Sigmoid colon (tissue), 7 donors: ENCODE measurements around the gene ADAMTS2. TPM values are rescaled to one million over a fixed set of nuclear protein-coding genes. Genes with fewer than 3 reads are reported as not detected.

Experiments
- DNase-seq: peaks from one replicate; pipeline ENCODE4 v3.0.0-alpha.2; 2019
- H3K27ac ChIP-seq, 4 donors: fragments of 200-600 bp; sonication (generic); one replicate each; pipeline ENCODE4 v1.5.1; 2016 to 2019; ENCODE audit warnings: mild to moderate bottlenecking in 1 of 4
- H3K27me3 ChIP-seq, 3 donors: fragments of 200-600 bp; sonication (generic); one replicate each; pipeline ENCODE4 v1.5.1; 2019; ENCODE audit warnings: mild to moderate bottlenecking in 1 of 3
- H3K36me3 ChIP-seq, 4 donors: fragments of 200-600 bp; sonication (generic); one replicate each; pipeline ENCODE4 v1.5.1; 2016 to 2019
- H3K4me1 ChIP-seq, 4 donors: fragments of 200-600 bp; sonication (generic); one replicate each; pipeline ENCODE4 v1.5.1; 2017 to 2019
- H3K4me3 ChIP-seq, 4 donors: fragments of 200-600 bp; sonication (generic); one replicate each; pipeline ENCODE4 v1.5.1; 2017 to 2019; ENCODE audit warnings: mild to moderate bottlenecking in 2 of 4, moderate library complexity in 1 of 4
- H3K9me3 ChIP-seq, 4 donors: fragments of 200-600 bp in 3 of 4; sonication (generic) in 3 of 4; one replicate each; pipeline versions ENCODE4 v1.5.1 to v1.6.1; 2013 to 2019
- EP300 ChIP-seq, 4 donors: sonication (generic); formaldehyde crosslinking; IDR thresholded peaks; one replicate each; pipeline ENCODE4 v1.6.1; 2017; ENCODE audit warnings: antibody characterized with exemption in 4 of 4
- POLR2A ChIP-seq, 2 donors: fragments of 450-650 bp; IDR thresholded peaks; one replicate each; pipeline ENCODE4 v1.6.1; 2016; ENCODE audit warnings: antibody characterized with exemption in 2 of 2, mild to moderate bottlenecking in 2 of 2, moderate library complexity in 2 of 2
- POLR2AphosphoS5 ChIP-seq, 4 donors: sonication (generic); formaldehyde crosslinking; IDR thresholded peaks; one replicate each; pipeline ENCODE4 v1.6.1; 2017; ENCODE audit warnings: antibody characterized with exemption in 4 of 4
- WGBS, 2 donors: extraction: QIAGEN DNeasy Blood & Tissue Kit; methylation state at CpG; one replicate each; pipeline ENCODE4 v1.1.7; 2013; 5-methylcytosine and 5-hydroxymethylcytosine counted together
- intact Hi-C: fragments of 100-400 bp; cut with DNase I; formaldehyde crosslinking; loops from one replicate; pipeline ENCODE4 v1.15.1; 2023
- polyA plus RNA-seq, 3 donors: library from polyadenylated mRNA; stranded (reverse); fragments of 200-250 nt; gene quantifications; one replicate each; pipeline ENCODE4 v1.2.3, GENCODE V29; 2013
- total RNA-seq, 4 donors: library from RNA; depleted of rRNA; stranded (reverse); fragments of >200 nt; gene quantifications; one replicate each; pipeline ENCODE4 v1.1.0, GENCODE V29; 2016
- TF ChIP-seq, protein P1 (sequence below), 4 experiments: fragments of 450-650 bp in 3 of 4; fragments of 200-600 bp in 1 of 4; IDR thresholded peaks; one replicate each; pipeline ENCODE4 v1.5.1; 2016 to 2019; ENCODE audit warnings: antibody characterized with exemption in 4 of 4, mild to moderate bottlenecking in 3 of 4, moderate library complexity in 2 of 4
- donor health status: healthy with polysubstance abuse.
- donor health status: Bipolar disorder and iron deficiency.
- donor health status: healthy.

ADAMTS2 gene
- total and polyA plus RNA-seq, 7 donors, result 0.69 to 33.2 (median 9.2) TPM

- no peaks in the 10 kb centered on the region for H3K36me3 ChIP-seq
- TF ChIP-seq, protein P1, sequence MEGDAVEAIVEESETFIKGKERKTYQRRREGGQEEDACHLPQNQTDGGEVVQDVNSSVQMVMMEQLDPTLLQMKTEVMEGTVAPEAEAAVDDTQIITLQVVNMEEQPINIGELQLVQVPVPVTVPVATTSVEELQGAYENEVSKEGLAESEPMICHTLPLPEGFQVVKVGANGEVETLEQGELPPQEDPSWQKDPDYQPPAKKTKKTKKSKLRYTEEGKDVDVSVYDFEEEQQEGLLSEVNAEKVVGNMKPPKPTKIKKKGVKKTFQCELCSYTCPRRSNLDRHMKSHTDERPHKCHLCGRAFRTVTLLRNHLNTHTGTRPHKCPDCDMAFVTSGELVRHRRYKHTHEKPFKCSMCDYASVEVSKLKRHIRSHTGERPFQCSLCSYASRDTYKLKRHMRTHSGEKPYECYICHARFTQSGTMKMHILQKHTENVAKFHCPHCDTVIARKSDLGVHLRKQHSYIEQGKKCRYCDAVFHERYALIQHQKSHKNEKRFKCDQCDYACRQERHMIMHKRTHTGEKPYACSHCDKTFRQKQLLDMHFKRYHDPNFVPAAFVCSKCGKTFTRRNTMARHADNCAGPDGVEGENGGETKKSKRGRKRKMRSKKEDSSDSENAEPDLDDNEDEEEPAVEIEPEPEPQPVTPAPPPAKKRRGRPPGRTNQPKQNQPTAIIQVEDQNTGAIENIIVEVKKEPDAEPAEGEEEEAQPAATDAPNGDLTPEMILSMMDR (IDR thresholded peaks at IDR 0.05), result no peak
- TF ChIP-seq EP300 (IDR thresholded peaks at IDR 0.05) (no peak), POLR2AphosphoS5 (IDR thresholded peaks at IDR 0.05) (no peak), POLR2A (IDR thresholded peaks at IDR 0.05) (no peak)
- H3K4me3 ChIP-seq, result no peak overlapping the region
- H3K27me3 ChIP-seq, result no peaks in the 10 kb centered on the region
- WGBS, 2 donors, result 89 to 90% methylated on average over 8 of the region's 8 CpGs
- H3K27ac ChIP-seq, result no peak overlapping the region
- intact Hi-C loops, result no loop called here
- H3K4me1 ChIP-seq, result no peaks in the 10 kb centered on the region
- no peaks in the 10 kb centered on the region for H3K9me3 ChIP-seq
- DNase-seq, result peak; percentile 42
These were observed 106.7 kb downstream of the ADAMTS2 start for GRCh38 chr5:179238628-179238970.

DNA sequence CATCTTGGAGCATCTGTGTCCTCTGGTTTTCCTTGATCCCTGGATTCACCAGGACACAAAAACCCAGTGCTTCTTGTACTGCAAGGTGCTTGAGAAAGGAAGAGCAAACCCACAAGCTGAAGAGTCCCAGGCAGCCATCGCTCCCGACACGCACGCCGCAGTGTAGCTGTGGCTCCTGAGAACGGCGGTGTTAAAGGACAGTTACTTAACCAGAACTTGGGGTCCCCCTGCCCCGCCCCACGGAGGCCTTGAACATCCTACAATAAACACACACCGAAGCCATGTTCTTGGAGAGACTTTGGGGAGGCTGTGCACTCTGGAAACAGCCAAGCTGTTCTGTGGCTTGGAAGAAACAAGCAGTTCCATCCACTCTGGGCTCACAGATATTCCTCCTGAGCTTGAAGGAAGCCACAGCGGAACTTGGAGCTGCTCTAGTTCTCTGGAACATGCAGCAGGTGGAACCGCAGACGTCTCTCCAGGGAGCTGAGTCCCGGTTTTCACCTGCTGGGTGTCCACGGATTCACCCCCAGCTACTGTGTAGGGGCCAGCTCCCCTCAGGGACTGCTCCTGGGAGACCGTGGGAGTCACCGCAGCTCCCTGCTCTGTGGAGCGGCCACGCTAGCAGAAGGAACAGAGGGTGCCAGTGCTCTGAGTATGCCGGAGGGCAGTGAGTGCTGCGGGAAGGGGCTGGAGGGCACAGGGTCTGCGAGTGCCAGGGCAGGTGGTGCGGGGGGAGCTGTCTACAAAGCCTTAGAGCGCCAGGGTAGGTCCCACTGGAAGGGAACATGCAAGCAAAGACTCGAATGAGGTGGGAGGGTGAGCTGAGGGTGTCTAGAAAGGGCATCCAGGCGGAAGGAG is 107.3 kb downstream of the ADAMTS2 start:
- Histone ChIP-seq H3K27ac (no peak overlapping the region), H3K4me1 (no peaks in the 10 kb centered on the region), H3K9me3 (no peaks in the 10 kb centered on the region), H3K4me3 (no peak overlapping the region), H3K27me3 (no peaks in the 10 kb centered on the region), H3K36me3 (no peaks in the 10 kb centered on the region)
- TF ChIP-seq, protein P1 (IDR thresholded peaks at IDR 0.05), result no peak
- TF ChIP-seq POLR2A (IDR thresholded peaks at IDR 0.05) (no peak), POLR2AphosphoS5 (IDR thresholded peaks at IDR 0.05) (no peak), EP300 (IDR thresholded peaks at IDR 0.05) (no peak)
- DNase-seq, result peak; percentile 32
- WGBS, 2 donors, result 87 to 90% methylated on average over 26 of the region's 26 CpGs
- intact Hi-C loops, result no loop called here

DNA sequence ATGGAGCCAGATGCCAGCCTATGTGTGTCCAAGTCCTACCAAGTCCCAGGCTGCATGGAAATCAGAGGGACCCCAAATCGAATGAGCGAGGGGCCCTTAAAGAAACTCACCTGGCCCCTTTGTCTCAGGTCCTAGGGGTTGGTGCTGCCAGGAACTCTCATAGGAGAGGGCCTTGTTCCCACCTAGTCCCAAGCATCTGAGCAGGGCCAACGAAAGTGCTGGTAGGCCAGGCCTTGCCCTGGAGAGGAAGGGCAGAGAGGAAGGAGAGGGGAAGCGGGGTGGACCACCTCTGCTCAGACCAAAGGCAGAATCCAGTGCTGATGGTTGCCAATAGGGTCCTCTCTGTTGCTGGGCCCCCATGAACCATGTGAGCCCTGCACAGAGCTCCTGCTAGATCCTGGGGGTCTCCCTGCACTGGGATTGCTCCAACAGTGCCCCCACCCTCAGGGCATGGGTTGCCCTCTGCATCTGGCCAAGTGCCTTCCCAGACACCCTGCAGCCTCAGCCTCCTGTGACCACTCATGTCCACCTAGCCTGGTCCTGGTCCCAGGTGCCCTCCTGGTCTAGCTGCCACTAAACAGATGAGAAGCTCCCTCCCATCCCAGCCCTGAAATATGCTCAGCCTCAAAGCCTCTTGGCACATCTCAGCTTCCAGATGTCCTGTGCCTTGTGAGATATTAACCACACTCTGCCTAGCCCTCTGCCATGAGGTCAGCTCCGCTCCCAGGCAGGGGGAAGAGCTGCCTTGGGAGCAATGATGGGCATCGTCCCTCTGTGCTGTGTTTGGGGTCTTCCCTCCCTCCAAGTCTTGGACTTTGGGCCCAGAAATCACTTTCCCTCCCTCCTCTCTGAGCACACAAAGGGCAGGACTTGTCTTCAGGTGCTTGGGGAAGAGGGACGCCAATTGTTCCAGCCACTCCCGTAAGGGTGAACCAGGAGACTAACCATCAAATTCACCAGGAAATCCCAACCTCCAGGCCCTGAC is 109.6 kb downstream of the ADAMTS2 start:
- no peak overlapping the region for H3K27ac ChIP-seq
- peak; percentile 48 for DNase-seq
- WGBS, 2 donors, result 66 to 86% methylated on average over 8 of the region's 8 CpGs
- no peaks in the 10 kb centered on the region for H3K9me3 ChIP-seq
- no peaks in the 10 kb centered on the region for H3K4me1 ChIP-seq
- TF ChIP-seq EP300 (IDR thresholded peaks at IDR 0.05) (no peak), POLR2AphosphoS5 (IDR thresholded peaks at IDR 0.05) (no peak), POLR2A (IDR thresholded peaks at IDR 0.05) (no peak)
- TF ChIP-seq, protein P1 (IDR thresholded peaks at IDR 0.05), result no peak
- no peaks in the 10 kb centered on the region for H3K27me3 ChIP-seq
- intact Hi-C loops, result no loop called here
- no peak overlapping the region for H3K4me3 ChIP-seq
- no peaks in the 10 kb centered on the region for H3K36me3 ChIP-seq

DNA sequence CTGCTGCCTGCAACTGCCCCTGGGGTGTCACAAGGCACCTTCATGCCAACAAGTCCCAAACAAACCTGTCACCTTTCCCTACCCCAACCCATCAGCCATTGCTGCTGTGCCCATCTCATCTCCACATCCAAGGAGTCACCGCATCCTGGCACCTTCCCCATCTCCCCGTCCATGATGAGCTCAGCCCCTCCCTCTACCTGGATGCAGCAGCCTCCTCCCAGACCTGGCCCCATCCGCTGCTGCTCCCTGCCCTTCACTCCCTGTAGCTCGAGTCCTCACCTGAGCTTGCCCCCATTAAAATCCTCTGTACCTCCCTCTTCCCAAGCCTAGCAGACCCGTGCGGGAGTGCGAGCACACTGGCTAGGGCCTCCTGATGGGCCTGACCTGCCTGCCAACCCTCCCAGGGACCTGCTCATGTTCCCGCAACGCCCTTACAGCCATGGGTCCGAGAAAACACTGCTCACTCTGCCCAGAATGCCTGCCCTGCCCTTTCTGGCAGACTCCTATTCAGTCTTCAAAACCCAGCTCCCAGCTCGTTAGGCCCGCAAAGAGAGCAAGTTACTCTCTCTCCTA is 110.6 kb downstream of the ADAMTS2 start:
- intact Hi-C loops, result no loop called here
- Histone ChIP-seq H3K27ac (no peak overlapping the region), H3K9me3 (no peaks in the 10 kb centered on the region), H3K27me3 (no peaks in the 10 kb centered on the region), H3K4me3 (no peak overlapping the region), H3K4me1 (no peaks in the 10 kb centered on the region), H3K36me3 (no peaks in the 10 kb centered on the region)
- peak; percentile 57 for DNase-seq
- 81 to 91% methylated on average over 12 of the region's 12 CpGs for whole genome bisulfite sequencing, 2 donors
- TF ChIP-seq POLR2A (IDR thresholded peaks at IDR 0.05), result no peak
- TF ChIP-seq, protein P1 (IDR thresholded peaks at IDR 0.05), result no peak
- TF ChIP-seq POLR2AphosphoS5 (IDR thresholded peaks at IDR 0.05), result no peak
- no peak for TF ChIP-seq EP300 (IDR thresholded peaks at IDR 0.05)
